ENCODE results near the gene PCGF2.

Gene PCGF2

GRCh38 chr17:38768417-38768816, 20.3 kb upstream of the PCGF2 start:
- no peak overlapping the region for H3K4me3 ChIP-seq (ENCODE audit: low read depth, low read length)
- no peak for TF ChIP-seq CTCF (IDR thresholded peaks at IDR 0.05; ENCODE audit: low read depth, low read length)

GRCh38 chr17:38766341-38766740, 18.2 kb upstream of the PCGF2 start:
- TF ChIP-seq CTCF (IDR thresholded peaks at IDR 0.05; ENCODE audit: low read depth, low read length), result no peak
- H3K4me3 ChIP-seq (ENCODE audit: low read depth, low read length), result no peak overlapping the region

GRCh38 chr17:38762231-38762630, 14.1 kb upstream of the PCGF2 start:
- H3K4me3 ChIP-seq (ENCODE audit: low read depth, low read length), result no peak overlapping the region
- TF ChIP-seq CTCF (IDR thresholded peaks at IDR 0.05; ENCODE audit: low read depth, low read length), result no peak

- TF ChIP-seq CTCF (IDR thresholded peaks at IDR 0.05; ENCODE audit: low read depth, low read length), result 0 out of 2 replicates have a peak, but pooled peaks have one; percentile 30
- H3K4me3 ChIP-seq (ENCODE audit: low read depth, low read length), result no peak overlapping the region
These were observed 13.5 kb upstream of the PCGF2 start for GRCh38 chr17:38761612-38762011.

- H3K4me3 ChIP-seq (ENCODE audit: low read depth, low read length), result peak overlapping the region; percentile 97
- TF ChIP-seq CTCF (IDR thresholded peaks at IDR 0.05; ENCODE audit: low read depth, low read length), result no peak
These were observed 5.0 kb upstream of the PCGF2 start for GRCh38 chr17:38753071-38753506.

- no peak for TF ChIP-seq CTCF (IDR thresholded peaks at IDR 0.05; ENCODE audit: low read depth, low read length)
- H3K4me3 ChIP-seq (ENCODE audit: low read depth, low read length), result peak within 1 kb of the TSS; percentile 97
These were observed 4.4 kb upstream of the PCGF2 start, which contains the start of gene PSMB3 for GRCh38 chr17:38752308-38753070. TSS of gene PSMB3 (plus strand) at chr17:38752741. CDS start at chr17:38752827, 86 bp downstream.

GRCh38 chr17:38751808-38752307, 3.7 kb upstream of the PCGF2 start:
- no peak for TF ChIP-seq CTCF (IDR thresholded peaks at IDR 0.05; ENCODE audit: low read depth, low read length)
- H3K4me3 ChIP-seq (ENCODE audit: low read depth, low read length), result peak overlapping the region; percentile 97
